ENCODE measurements around the gene SLC12A2. TPM values are rescaled to one million over a fixed set of nuclear protein-coding genes. Genes with fewer than 3 reads are reported as not detected.

SLC12A2 gene
- total RNA-seq, 4 donors from 2014 or later = 21.9 to 78.6 (median 22.2) TPM

GRCh38 chr5:128118214-128118613 lies 34.6 kb downstream of the SLC12A2 start:
- Histone ChIP-seq H3K9me3 (no peaks in the 10 kb centered on the region), H3K27ac (no peak overlapping the region), H3K4me3 (no peak overlapping the region), H3K27me3 (no peaks in the 10 kb centered on the region), H3K4me1 (no peaks in the 10 kb centered on the region), H3K36me3 (no peaks in the 10 kb centered on the region)
- intact Hi-C loops (cut with DNase I; ENCODE audit: low total_unique reads) = no loop called here
- DNase-seq = no peak
- TF ChIP-seq POLR2A (IDR thresholded peaks at IDR 0.05) (no peak), CTCF (IDR thresholded peaks at IDR 0.05) (no peak)

DNA sequence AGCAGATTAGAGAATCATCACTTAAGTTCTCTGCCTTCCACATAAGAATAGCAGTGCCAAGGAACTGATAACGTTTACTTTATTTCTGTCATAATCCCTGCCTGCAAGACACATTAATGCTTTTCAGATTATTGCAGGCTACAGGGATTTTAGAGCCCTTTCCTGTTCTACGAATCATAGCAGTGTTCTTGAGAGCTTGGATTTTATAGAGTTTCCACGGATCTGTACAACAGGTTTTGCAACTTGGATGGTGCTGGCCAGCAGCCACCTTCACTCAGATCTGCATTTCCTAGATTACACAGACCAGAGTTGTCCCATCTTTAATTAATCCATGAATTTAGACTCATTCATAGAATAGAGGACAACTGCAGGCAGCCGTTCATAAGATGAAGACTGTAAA lies 38.1 kb downstream of the SLC12A2 start:
- Histone ChIP-seq H3K4me3 (no peak overlapping the region), H3K27me3 (no peaks in the 10 kb centered on the region), H3K9me3 (no peaks in the 10 kb centered on the region), H3K36me3 (no peaks in the 10 kb centered on the region), H3K4me1 (no peaks in the 10 kb centered on the region), H3K27ac (no peak overlapping the region)
- intact Hi-C loops (cut with DNase I; ENCODE audit: low total_unique reads) = no loop called here
- DNase-seq = no peak
- TF ChIP-seq POLR2A (IDR thresholded peaks at IDR 0.05) (no peak), CTCF (IDR thresholded peaks at IDR 0.05) (no peak)

GRCh38 chr5:128123936-128124335 lies 40.4 kb downstream of the SLC12A2 start:
- Histone ChIP-seq H3K4me1 (no peaks in the 10 kb centered on the region), H3K36me3 (no peaks in the 10 kb centered on the region), H3K4me3 (no peak overlapping the region), H3K27ac (no peak overlapping the region), H3K27me3 (no peaks in the 10 kb centered on the region), H3K9me3 (no peaks in the 10 kb centered on the region)
- no peak for DNase-seq
- intact Hi-C loops (cut with DNase I; ENCODE audit: low total_unique reads) = no loop called here
- TF ChIP-seq CTCF (IDR thresholded peaks at IDR 0.05) = no peak
- TF ChIP-seq POLR2A (IDR thresholded peaks at IDR 0.05) = no peak

GRCh38 chr5:128126241-128126640 lies 42.7 kb downstream of the SLC12A2 start:
- Histone ChIP-seq H3K9me3 (no peaks in the 10 kb centered on the region), H3K4me1 (no peaks in the 10 kb centered on the region), H3K27ac (no peak overlapping the region), H3K27me3 (no peaks in the 10 kb centered on the region), H3K4me3 (no peak overlapping the region), H3K36me3 (no peaks in the 10 kb centered on the region)
- TF ChIP-seq CTCF (IDR thresholded peaks at IDR 0.05) (no peak), POLR2A (IDR thresholded peaks at IDR 0.05) (no peak)
- no peak for DNase-seq
- intact Hi-C loops (cut with DNase I; ENCODE audit: low total_unique reads) = no loop called here

DNA sequence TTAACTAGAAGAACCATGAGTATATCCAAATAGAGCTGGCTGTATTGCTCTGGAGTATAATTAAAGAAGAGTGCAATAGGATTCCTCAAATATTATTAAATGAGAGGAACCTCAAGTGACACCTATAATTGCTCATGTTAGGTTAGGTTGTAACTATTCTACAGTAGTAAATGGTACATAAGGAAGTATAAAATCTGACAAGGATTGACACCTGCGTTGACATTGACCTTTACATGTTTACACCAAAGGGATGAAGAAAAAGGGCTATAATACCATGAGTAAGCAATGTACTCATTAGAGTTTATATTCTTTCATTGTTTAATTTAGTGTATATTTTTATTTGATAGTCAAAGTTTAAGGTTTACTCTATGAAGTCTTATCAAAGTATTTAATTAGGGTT lies 48.9 kb downstream of the SLC12A2 start:
- DNase-seq = no peak
- intact Hi-C loops (cut with DNase I; ENCODE audit: low total_unique reads) = no loop called here
- Histone ChIP-seq H3K36me3 (no peaks in the 10 kb centered on the region), H3K9me3 (no peaks in the 10 kb centered on the region), H3K27ac (no peak overlapping the region), H3K4me3 (no peak overlapping the region), H3K4me1 (no peaks in the 10 kb centered on the region), H3K27me3 (no peaks in the 10 kb centered on the region)
- TF ChIP-seq CTCF (IDR thresholded peaks at IDR 0.05) = no peak
- no peak for TF ChIP-seq POLR2A (IDR thresholded peaks at IDR 0.05)

Measured in uterus (tissue), 4 donors.